ENCODE data around the gene TAF4.

GRCh38 chr20:61989741-61990140 is 75.9 kb downstream of the TAF4 start:
- TF ChIP-seq ZNF558 (tag by site-specific recombination; IDR thresholded peaks at IDR 0.05) (no peak), CTCF (tag by site-specific recombination; IDR thresholded peaks at IDR 0.05) (no peak), ZNF398 (tag by site-specific recombination; IDR thresholded peaks at IDR 0.05) (no peak), HOXD13 (CRISPR knock-in tag; IDR thresholded peaks at IDR 0.05; ENCODE audit: borderline replicate concordance) (no peak), KLF17 (tag by site-specific recombination; IDR thresholded peaks at IDR 0.05) (no peak), KLF10 (tag by site-specific recombination; IDR thresholded peaks at IDR 0.05) (no peak), ZBTB17 (tag by site-specific recombination; IDR thresholded peaks at IDR 0.05) (no peak), ZNF776 (tag by site-specific recombination; IDR thresholded peaks at IDR 0.05; ENCODE audit: borderline replicate concordance) (no peak), YY1 (tag by site-specific recombination; IDR thresholded peaks at IDR 0.05) (no peak), ZNF544 (tag by site-specific recombination; IDR thresholded peaks at IDR 0.05) (no peak), PRDM4 (tag by site-specific recombination; IDR thresholded peaks at IDR 0.05) (no peak), ZBTB21 (tag by site-specific recombination; IDR thresholded peaks at IDR 0.05) (no peak)

Data from HEK293 (cell line).